GM23338 (cell line): ENCODE data around the gene DAPK2. TPM values are rescaled to one million over a fixed set of nuclear protein-coding genes. Genes with fewer than 3 reads are reported as not detected.

Experiments used
- CREB1 ChIP-seq: fragments of 250-450 bp; sonication (Bioruptor Pico); IDR thresholded peaks from 2 replicates; pipeline ENCODE4 v1.5.0; 2020; ENCODE audit warnings: low read depth, mild to moderate bottlenecking, moderate library complexity
- CTCF ChIP-seq, 2 experiments: fragments of 200-600 bp in 1 of 2; sonication (generic) in 1 of 2; conservative IDR thresholded peaks; 2 replicates each; pipeline versions ENCODE4 v1.5.1 to v1.6.1; 2016 to 2017; ENCODE audit warnings: antibody characterized with exemption in 2 of 2, low read depth in 2 of 2, mild to moderate bottlenecking in 2 of 2, moderate library complexity in 1 of 2
- ETS1 ChIP-seq: IDR thresholded peaks from 2 replicates; pipeline ENCODE4 v1.6.1; 2016; ENCODE audit warnings: antibody characterized with exemption
- EZH2phosphoT487 ChIP-seq: fragments of 200-600 bp; sonication (generic); IDR thresholded peaks from one replicate; pipeline ENCODE4 v1.8.1; 2018; ENCODE audit warnings: antibody characterized with exemption; ENCODE audit not compliant: unreplicated experiment
- JUNB ChIP-seq: IDR thresholded peaks from one replicate; pipeline ENCODE4 v1.6.1; 2016; ENCODE audit warnings: antibody characterized with exemption; ENCODE audit not compliant: unreplicated experiment
- NANOG ChIP-seq: IDR thresholded peaks from 2 replicates; pipeline ENCODE4 v1.6.1; 2016; ENCODE audit warnings: antibody characterized with exemption, borderline replicate concordance
- STAT1 ChIP-seq: IDR thresholded peaks from one replicate; pipeline ENCODE4 v1.6.1; 2016; ENCODE audit warnings: antibody characterized with exemption; ENCODE audit not compliant: unreplicated experiment
- ZNF114 ChIP-seq: fragments of 250-450 bp; sonication (Bioruptor Pico); IDR thresholded peaks from 2 replicates; pipeline ENCODE4 v1.5.0; 2020; ENCODE audit warnings: mild to moderate bottlenecking, moderate library complexity
- ZNF331 ChIP-seq: fragments of 250-450 bp; sonication (Bioruptor Pico); IDR thresholded peaks from 2 replicates; pipeline ENCODE4 v1.5.0; 2020; ENCODE audit warnings: low read depth, mild to moderate bottlenecking, moderate library complexity
- ZNF462 ChIP-seq: fragments of 250-450 bp; sonication (Bioruptor Pico); IDR thresholded peaks from 2 replicates; pipeline ENCODE4 v1.5.0; 2020; ENCODE audit warnings: mild to moderate bottlenecking, moderate library complexity
- polyA plus RNA-seq: library from polyadenylated mRNA; unstranded; fragments of >200 nt; fragmentation: Nextera tagmentation; extraction: Ambion mirVana; gene quantifications from 2 replicates; pipeline ENCODE4 v1.2.1, GENCODE V29; 2016
- total RNA-seq: library from RNA; depleted of rRNA; stranded (reverse); fragments of >200 nt; shearing (Covaris generic); gene quantifications from 2 replicates; pipeline ENCODE4 v1.2.3, GENCODE V29; 2014

DAPK2 gene
- total and polyA plus RNA-seq, 2 experiments from 2014 or later = 1.6 to 3.1 TPM

GRCh38 chr15:63895787-63896218 lies 150.5 kb downstream of the DAPK2 start (continued):
- no peak for TF ChIP-seq ZNF462 (CRISPR knock-in tag)
- TF ChIP-seq JUNB = no peak
- TF ChIP-seq NANOG = no peak
- TF ChIP-seq ZNF114 (CRISPR knock-in tag) = no peak
- no peak for TF ChIP-seq ETS1
- no peak for TF ChIP-seq CREB1
- no peak for TF ChIP-seq CTCF (conservative IDR thresholded peaks at IDR 0.05; ENCODE audit: low read depth in 2 of 2)
- TF ChIP-seq STAT1 = no peak
- no peak for TF ChIP-seq ZNF331
- no peak for TF ChIP-seq EZH2phosphoT487
